ENCODE results near the gene TGM4. TPM values are rescaled to one million over a fixed set of nuclear protein-coding genes. Genes with fewer than 3 reads are reported as not detected.

TGM4 gene
- total and polyA plus RNA-seq, 5 experiments from 2014 or later, result 0.05 TPM; not detected in 4

DNA sequence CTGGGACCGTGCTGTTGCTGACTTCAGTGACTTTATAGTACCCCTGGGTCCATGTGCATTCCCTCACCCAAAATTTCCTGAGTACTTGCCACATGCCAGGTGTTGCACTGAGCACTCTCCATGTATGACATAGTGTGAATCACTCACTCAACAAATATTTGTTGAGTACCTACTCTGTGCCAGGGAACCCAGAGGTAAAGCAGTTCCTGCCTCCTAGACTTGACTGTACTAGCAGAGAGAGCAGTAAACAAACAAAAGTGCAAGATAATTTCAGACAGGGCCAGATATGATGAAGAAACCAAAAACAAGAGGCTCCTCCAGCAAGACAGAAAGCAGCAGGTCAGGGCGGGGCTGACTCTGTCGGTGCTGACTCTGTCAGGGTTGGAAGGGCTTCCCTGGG, 12.2 kb downstream of the TGM4 start:
- Mint-ChIP-seq H3K27me3 (peaks cover 8 to 35% (median 17%) of the 10 kb centered on the region in 5 donors), H3K9me3 (no peaks in the 10 kb centered on the region), H3K36me3 (no peaks in the 10 kb centered on the region), H3K4me1 (no peaks in the 10 kb centered on the region), H3K27ac (no peak overlapping the region), H3K4me3 (no peak overlapping the region)
- DNase-seq (no peak), ATAC-seq (no peak)
- POLR2A ChIA-PET, result no interaction called here

DNA sequence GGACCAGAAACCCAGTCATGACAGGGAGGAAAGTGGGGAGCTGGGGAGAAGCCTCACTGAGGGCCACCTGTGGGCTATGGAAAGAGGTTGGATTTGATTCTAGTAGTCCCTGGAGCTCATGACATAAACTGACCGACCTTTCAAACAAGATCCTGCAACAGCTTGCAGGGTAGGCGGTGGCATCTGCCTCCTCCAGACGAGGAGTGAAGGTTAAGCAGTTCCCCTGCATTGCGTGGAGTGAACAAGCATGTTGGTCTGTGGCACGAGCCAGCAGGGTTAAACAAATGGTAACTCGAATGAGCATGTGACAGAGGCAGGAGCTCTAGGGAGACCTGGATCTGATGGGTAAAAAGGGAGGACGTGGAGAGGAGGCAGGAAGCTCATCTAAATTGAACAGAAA, 12.7 kb downstream of the TGM4 start:
- Mint-ChIP-seq H3K9me3 (no peaks in the 10 kb centered on the region), H3K4me3 (no peak overlapping the region), H3K27me3 (peaks cover 8 to 35% (median 17%) of the 10 kb centered on the region in 5 donors), H3K36me3 (no peaks in the 10 kb centered on the region), H3K4me1 (no peaks in the 10 kb centered on the region), H3K27ac (no peak overlapping the region)
- POLR2A ChIA-PET, result no interaction called here
- ATAC-seq (no peak), DNase-seq (no peak)

DNA sequence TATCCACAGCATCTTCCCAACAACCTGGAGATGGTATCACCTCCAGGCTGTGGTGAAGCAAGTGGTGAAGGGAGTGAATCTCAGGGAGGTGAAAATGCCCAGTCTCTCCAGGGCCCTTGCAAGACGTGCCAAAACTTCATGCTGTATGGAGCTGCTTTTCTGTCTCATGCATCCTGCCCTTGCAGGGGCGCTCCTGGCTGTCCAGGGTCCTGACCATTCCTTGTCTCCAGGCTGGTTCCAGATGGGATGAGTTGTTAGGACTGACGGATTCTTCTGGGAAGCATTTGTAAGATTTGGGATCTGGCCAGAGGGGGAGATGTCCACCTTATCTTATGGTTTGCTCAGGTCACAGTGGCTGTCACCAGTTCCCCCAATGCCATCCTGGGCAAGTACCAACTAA, 15.8 kb downstream of the TGM4 start:
- no peak for DNase-seq
- H3K36me3 Mint-ChIP-seq, result no peaks in the 10 kb centered on the region

DNA sequence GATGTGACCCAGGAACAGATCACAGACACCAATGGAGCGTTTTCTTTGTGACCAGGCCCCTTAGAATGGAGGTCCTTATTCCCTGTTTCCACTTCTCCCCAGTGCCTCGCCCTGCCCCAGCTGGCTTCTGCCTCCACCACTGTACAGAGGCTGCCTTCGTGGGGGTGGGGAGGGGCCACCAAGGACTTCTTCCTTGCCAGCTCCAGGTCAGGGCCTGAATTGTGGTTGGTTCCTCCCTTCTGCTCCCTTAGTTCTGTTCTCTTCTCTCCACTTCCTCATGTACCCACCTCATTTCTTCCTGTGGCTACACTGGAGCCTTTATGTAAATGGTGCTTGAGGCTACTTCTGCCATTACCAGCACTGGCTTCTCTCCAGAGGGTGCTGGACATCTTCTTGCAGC, 16.4 kb downstream of the TGM4 start:
- H3K9me3 Mint-ChIP-seq, result no peaks in the 10 kb centered on the region
- ATAC-seq, result no peak
- H3K4me3 Mint-ChIP-seq, result no peak overlapping the region
- no peaks in the 10 kb centered on the region for H3K36me3 Mint-ChIP-seq
- peaks cover 2 to 17% (median 6%) of the 10 kb centered on the region in 5 donors for H3K27me3 Mint-ChIP-seq
- H3K4me1 Mint-ChIP-seq, result no peaks in the 10 kb centered on the region
- peak overlapping the region in 1 of 10 donors; percentile 9 for H3K27ac Mint-ChIP-seq
- POLR2A ChIA-PET, result no interaction called here
- no peak for DNase-seq

More for the DNA sequence above, 15.8 kb downstream of the TGM4 start:
- POLR2A ChIA-PET, result no interaction called here
- H3K4me1 Mint-ChIP-seq, result no peaks in the 10 kb centered on the region
- no peaks in the 10 kb centered on the region for H3K9me3 Mint-ChIP-seq
- no peak for ATAC-seq
- peak overlapping the region in 1 of 10 donors; percentile 6 for H3K27ac Mint-ChIP-seq
- peaks cover 3 to 23% (median 10%) of the 10 kb centered on the region in 5 donors for H3K27me3 Mint-ChIP-seq
- no peak overlapping the region for H3K4me3 Mint-ChIP-seq

DNA sequence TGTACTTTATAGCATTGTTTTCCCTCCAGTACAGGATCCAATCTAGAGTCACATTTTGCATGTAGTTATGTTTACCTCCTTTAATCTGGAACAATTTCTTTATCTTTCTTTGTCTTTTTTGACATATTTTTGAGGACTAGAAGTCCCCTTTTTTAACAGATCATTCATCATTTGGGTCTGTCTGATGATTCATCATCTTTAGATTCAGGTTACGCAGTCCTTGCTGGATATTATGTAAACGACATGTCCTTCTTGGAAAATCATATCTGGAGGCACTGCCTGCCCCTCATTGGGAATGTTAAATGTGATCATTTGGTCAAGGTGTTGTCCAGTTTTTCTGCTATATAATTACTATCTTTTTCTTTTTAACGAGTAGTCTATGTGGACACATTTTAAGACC, 18.3 kb downstream of the TGM4 start:
- H3K27me3 Mint-ChIP-seq, result peaks cover 0 to 4% (median 0%) of the 10 kb centered on the region in 5 donors
- H3K9me3 Mint-ChIP-seq, result no peaks in the 10 kb centered on the region
- no peak for DNase-seq
- H3K4me3 Mint-ChIP-seq, result no peak overlapping the region
- ATAC-seq, result no peak
- POLR2A ChIA-PET, result no interaction called here
- no peaks in the 10 kb centered on the region for H3K4me1 Mint-ChIP-seq
- H3K27ac Mint-ChIP-seq, result no peak overlapping the region
- H3K36me3 Mint-ChIP-seq, result no peaks in the 10 kb centered on the region

DNA sequence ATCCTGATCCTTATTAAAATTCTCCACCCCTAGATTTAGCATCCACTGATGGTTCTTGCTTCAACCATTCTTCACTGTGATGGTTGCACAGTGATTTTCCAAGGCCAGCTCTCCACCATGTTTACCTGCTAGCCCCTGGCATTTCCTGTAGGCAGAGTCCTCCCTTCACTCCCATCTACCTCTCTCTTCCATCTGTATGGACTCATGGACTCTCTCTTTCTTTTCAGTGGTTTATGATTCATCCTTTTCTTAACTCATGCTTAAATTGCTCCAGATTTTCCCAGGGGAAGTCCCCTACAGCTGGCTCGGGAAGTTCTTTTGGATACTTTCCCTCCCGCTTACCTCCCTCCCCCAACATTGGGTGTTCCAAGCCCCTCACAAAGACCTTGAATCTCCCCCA, 18.7 kb downstream of the TGM4 start:
- Mint-ChIP-seq H3K27ac (no peak overlapping the region), H3K4me1 (no peaks in the 10 kb centered on the region), H3K9me3 (no peaks in the 10 kb centered on the region), H3K4me3 (no peak overlapping the region), H3K36me3 (no peaks in the 10 kb centered on the region), H3K27me3 (peaks cover 0 to 4% (median 0%) of the 10 kb centered on the region in 5 donors)
- no peak for ATAC-seq
- POLR2A ChIA-PET, result no interaction called here
- no peak for DNase-seq

DNA sequence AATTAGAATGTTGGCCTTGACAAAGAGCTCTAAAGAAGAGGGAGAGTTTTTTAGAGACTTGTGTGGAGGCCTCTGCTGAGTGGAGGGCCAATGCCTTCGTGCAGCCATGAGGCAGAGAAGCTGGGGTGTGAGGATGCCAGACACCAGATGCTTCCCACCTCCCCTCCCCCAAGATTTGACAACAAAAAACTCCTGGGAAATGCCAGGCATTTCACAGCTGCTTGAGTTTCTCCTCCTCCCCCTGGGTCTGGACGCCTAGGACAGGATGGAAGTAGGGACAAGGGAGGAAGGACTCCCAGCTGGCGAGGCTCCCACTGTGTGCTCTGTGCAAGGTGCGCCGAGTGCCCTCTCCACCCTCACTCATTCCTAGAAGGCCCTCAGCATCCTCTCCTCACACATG, 20.1 kb downstream of the TGM4 start:
- POLR2A ChIA-PET, result no interaction called here
- no peak for ATAC-seq
- Mint-ChIP-seq H3K27me3 (peaks cover 0 to 7% (median under 1%) of the 10 kb centered on the region in 5 donors), H3K36me3 (no peaks in the 10 kb centered on the region), H3K9me3 (no peaks in the 10 kb centered on the region), H3K4me3 (no peak overlapping the region), H3K4me1 (no peaks in the 10 kb centered on the region), H3K27ac (no peak overlapping the region)
- no peak for DNase-seq

DNA sequence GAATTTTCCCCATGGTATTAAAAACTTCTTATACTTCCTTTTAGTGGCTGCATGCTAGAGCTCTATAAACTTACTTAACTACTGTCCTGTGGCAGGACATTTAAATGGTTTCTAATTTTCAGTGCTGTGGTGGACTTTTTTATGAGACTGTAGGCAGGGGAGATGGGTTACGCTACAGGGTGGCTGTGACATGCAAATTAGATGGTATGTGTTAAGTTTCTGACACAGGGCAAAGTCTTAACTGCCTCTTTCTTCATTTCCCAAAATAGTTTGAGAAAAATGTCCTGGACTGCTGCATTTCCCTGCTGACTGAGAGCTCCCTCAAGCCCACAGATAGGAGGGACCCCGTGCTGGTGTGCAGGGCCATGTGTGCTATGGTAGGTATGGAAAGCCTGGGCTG, 22.0 kb downstream of the TGM4 start:
- POLR2A ChIA-PET, result interaction anchor here (0.7 kb wide), 1 partner anchor 193 kb away, joined by 3 read pairs; no protein-coding TSS in a partner anchor
- Mint-ChIP-seq H3K36me3 (no peaks in the 10 kb centered on the region), H3K9me3 (no peaks in the 10 kb centered on the region), H3K4me3 (no peak overlapping the region), H3K27me3 (peaks cover 3 to 18% (median 12%) of the 10 kb centered on the region in 5 donors), H3K4me1 (no peaks in the 10 kb centered on the region), H3K27ac (no peak overlapping the region)
- no peak for DNase-seq
- ATAC-seq, result no peak

DNA sequence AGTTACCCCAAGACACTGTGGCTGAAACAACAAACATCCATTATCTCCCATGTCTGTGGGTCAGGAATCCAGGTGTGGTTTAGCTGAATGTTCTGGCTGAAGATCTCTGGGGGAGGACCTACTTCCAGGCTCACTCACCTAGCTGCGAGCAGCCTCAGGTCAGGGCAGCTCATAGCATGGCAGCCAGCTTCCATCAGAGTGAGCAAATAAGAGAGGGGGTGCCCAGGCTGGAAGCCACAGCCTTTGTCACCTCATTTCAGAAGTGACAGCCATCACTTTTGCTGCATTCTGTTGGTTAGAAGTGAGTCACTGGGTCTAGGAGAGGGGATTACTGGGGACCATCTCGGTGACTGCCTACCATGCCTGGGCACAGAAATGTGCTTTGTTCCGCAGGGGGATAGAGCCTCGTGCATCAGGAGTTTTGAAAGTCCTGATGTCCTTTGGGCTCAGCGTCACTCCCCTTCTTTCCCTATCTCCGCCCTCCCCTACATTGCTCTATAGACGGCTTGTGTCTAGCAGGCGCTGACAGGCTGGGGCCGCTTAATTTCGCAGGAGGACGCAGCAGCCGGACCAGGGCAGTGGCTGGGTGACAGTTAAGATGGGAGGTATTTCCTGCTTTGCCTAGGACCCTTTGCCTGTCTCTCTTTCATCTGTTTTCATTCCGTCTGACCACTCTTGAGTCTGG, 25.4 kb downstream of the TGM4 start:
- Mint-ChIP-seq H3K27me3 (peaks cover 5 to 20% (median 16%) of the 10 kb centered on the region in 5 donors), H3K27ac (no peak overlapping the region), H3K9me3 (no peaks in the 10 kb centered on the region), H3K36me3 (no peaks in the 10 kb centered on the region), H3K4me3 (no peak overlapping the region), H3K4me1 (no peaks in the 10 kb centered on the region)
- POLR2A ChIA-PET, result no interaction called here
- DNase-seq (no peak), ATAC-seq (no peak)

DNA sequence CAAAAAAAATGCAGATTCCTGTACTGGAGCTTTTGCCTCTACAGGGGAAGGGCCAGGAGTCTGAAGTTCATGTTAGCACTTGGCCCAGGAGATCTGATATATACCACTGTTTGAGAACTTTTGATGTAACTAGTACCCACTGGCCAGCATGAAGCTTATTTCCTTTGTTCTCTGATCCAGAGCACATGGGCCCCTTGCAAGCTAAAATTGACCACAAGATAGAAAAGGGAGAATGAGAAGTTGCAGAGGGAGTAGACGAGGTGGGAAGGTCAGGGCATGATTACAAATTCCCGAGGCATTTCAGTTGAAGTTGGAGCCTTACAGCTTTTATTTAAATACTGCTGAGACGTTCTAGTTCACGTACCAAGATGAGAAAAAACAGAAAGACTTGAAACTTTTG, 28.2 kb downstream of the TGM4 start:
- no peak overlapping the region for H3K4me3 Mint-ChIP-seq
- H3K9me3 Mint-ChIP-seq, result peaks cover 0 to 7% (median 0%) of the 10 kb centered on the region in 9 donors
- no peaks in the 10 kb centered on the region for H3K4me1 Mint-ChIP-seq
- no peak overlapping the region for H3K27ac Mint-ChIP-seq
- POLR2A ChIA-PET, result no interaction called here
- DNase-seq (no peak), ATAC-seq (no peak)
- H3K27me3 Mint-ChIP-seq, result peaks cover 5 to 31% (median 25%) of the 10 kb centered on the region in 5 donors
- no peaks in the 10 kb centered on the region for H3K36me3 Mint-ChIP-seq

DNA sequence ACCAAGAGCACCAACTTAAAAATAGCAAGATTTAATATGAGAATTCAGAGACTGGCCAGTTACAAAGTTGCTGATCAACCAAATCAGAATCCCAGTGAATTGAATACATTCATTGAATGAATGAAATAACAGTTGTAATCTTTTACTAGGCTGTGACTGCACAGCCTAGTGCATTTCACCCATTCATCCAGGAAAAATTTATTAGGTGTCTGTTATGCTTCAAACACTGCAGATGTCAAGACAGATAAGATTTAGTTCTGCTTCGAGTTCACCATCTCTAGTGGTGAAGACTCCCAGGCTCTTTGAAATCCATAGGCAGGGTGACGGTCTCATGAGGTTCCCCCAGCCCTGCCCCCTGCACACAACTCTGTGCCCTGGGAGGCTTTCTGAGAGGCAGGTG, 28.9 kb downstream of the TGM4 start:
- no peak overlapping the region for H3K27ac Mint-ChIP-seq
- no peaks in the 10 kb centered on the region for H3K4me1 Mint-ChIP-seq
- no peak overlapping the region for H3K4me3 Mint-ChIP-seq
- H3K9me3 Mint-ChIP-seq, result peaks cover 0 to 14% (median 3%) of the 10 kb centered on the region in 9 donors
- POLR2A ChIA-PET, result no interaction called here
- H3K36me3 Mint-ChIP-seq, result peaks cover 0 to 5% (median 0%) of the 10 kb centered on the region in 3 donors
- peaks cover 10 to 38% (median 28%) of the 10 kb centered on the region in 5 donors for H3K27me3 Mint-ChIP-seq
- DNase-seq (no peak), ATAC-seq (no peak)

DNA sequence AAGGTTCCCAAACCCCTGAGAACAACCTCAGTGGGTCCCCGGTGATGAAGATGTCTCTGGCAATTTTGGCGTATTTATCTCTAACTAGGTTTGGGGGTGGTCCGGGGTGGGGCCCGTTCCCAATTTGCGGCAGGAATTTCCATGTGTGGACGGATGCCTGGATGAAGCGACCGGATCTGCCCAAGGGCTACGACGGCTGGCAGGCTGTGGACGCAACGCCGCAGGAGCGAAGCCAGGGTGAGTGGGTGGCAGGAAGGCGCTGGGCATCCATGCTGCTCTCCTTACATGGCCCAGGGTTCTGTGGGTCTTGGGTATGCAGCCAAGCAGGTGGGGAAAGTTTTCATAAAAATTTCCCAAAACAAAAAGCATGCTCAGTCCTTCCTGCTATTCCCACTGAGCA, 29.3 kb downstream of the TGM4 start:
- H3K27ac Mint-ChIP-seq, result no peak overlapping the region
- DNase-seq (no peak), ATAC-seq (no peak)
- H3K36me3 Mint-ChIP-seq, result peaks cover 0 to 5% (median 3%) of the 10 kb centered on the region in 3 donors
- peaks cover 10 to 42% (median 28%) of the 10 kb centered on the region in 5 donors for H3K27me3 Mint-ChIP-seq
- POLR2A ChIA-PET, result no interaction called here
- H3K4me3 Mint-ChIP-seq, result no peak overlapping the region
- H3K4me1 Mint-ChIP-seq, result no peaks in the 10 kb centered on the region
- peaks cover 0 to 18% (median 5%) of the 10 kb centered on the region in 9 donors for H3K9me3 Mint-ChIP-seq

DNA sequence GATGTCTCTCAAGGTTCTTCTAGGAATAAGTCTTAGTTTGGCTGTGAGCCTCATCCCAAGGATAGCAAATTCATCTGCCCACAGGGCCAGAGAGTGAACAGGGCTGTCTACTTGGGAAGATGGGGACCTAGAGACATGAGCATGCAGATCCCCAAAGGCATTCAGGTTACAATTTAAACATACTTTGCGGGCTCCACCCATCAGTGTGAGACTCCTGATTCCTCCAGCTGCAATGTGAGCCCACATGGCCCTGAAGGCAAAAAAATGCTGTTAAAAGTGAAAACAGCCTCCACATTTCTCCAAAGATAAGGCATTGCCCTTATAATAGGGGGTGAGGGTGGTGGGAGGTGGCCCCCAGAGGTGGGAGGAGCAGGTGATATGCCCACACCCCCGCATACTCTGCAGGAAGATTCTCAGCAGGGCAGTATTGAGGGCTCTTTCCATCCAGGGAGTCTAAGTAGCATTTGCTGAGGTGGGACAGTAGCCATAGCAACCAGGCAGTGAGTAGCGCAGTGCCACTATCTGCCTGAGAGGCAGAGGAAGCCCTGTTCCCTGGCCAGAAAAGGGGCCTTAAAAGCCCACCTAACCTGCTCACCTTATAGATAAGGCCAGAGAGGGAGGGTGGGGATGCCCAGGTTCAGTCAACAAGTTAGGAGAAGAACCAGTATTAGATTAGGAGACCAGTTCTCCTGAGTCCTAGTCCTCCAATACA, 31.2 kb downstream of the TGM4 start:
- DNase-seq (no peak), ATAC-seq (no peak)
- peaks cover 0 to 10% (median 6%) of the 10 kb centered on the region in 3 donors for H3K36me3 Mint-ChIP-seq
- no peaks in the 10 kb centered on the region for H3K4me1 Mint-ChIP-seq
- peaks cover 0 to 21% (median 9%) of the 10 kb centered on the region in 9 donors for H3K9me3 Mint-ChIP-seq
- H3K27me3 Mint-ChIP-seq, result peaks cover 9 to 50% (median 23%) of the 10 kb centered on the region in 5 donors
- H3K27ac Mint-ChIP-seq, result peak overlapping the region in 1 of 10 donors; percentile 24
- no peak overlapping the region for H3K4me3 Mint-ChIP-seq
- POLR2A ChIA-PET, result no interaction called here
